GM10266 (cell line): ENCODE data around the gene OR2B3.

Experiments used
- DNase-seq: peaks from one replicate; pipeline ENCODE4 v3.0.0; 2012; ENCODE audit errors: extremely low spot score
- CTCF ChIP-seq: IDR thresholded peaks from 2 replicates; pipeline ENCODE4 v1.5.1; 2012; ENCODE audit warnings: mild to moderate bottlenecking, low read depth; ENCODE audit not compliant: control insufficient read depth, insufficient read depth; ENCODE audit errors: missing control alignments

Gene OR2B3

GRCh38 chr6:29099190-29099589, 12.1 kb upstream of the OR2B3 start, which contains the start of gene OR2J1:
Gene OR2J1, plus strand, starts transcription at chr6:29099490. Its CDS starts 1,453 bp downstream, at chr6:29100943.
- TF ChIP-seq CTCF: no peak
- no peak for DNase-seq

GRCh38 chr6:29097803-29098202, 10.7 kb upstream of the OR2B3 start:
- DNase-seq: no peak
- TF ChIP-seq CTCF: no peak

GRCh38 chr6:29092957-29093356, 5.8 kb upstream of the OR2B3 start:
- no peak for DNase-seq
- TF ChIP-seq CTCF: no peak

- TF ChIP-seq CTCF: no peak
- no peak for DNase-seq
Measured at GRCh38 chr6:29082457-29082856, 4.7 kb downstream of the OR2B3 start.

- TF ChIP-seq CTCF: no peak
- DNase-seq: no peak
Measured at GRCh38 chr6:29081312-29081711, 5.8 kb downstream of the OR2B3 start.

- DNase-seq: no peak
- TF ChIP-seq CTCF: no peak
Measured at GRCh38 chr6:29079203-29079602, 7.9 kb downstream of the OR2B3 start.

- peak; percentile 54 for TF ChIP-seq CTCF
- peak; percentile 20 for DNase-seq
Measured at GRCh38 chr6:29071831-29072723, 15.0 kb downstream of the OR2B3 start.
